HG02973 (cell line): Measurements from ENCODE around the gene CCDC78.
A peak's percentile ranks its signal among the peaks of the same experiment; 100 is the strongest.

ENCODE experiments used
- ATAC-seq: cut with Tn5 transposase; IDR thresholded peaks from one replicate; pipeline ENCODE4 v1.9.1; 2021; ENCODE audit warnings: moderate library complexity; ENCODE audit not compliant: unreplicated experiment

Gene CCDC78

DNA sequence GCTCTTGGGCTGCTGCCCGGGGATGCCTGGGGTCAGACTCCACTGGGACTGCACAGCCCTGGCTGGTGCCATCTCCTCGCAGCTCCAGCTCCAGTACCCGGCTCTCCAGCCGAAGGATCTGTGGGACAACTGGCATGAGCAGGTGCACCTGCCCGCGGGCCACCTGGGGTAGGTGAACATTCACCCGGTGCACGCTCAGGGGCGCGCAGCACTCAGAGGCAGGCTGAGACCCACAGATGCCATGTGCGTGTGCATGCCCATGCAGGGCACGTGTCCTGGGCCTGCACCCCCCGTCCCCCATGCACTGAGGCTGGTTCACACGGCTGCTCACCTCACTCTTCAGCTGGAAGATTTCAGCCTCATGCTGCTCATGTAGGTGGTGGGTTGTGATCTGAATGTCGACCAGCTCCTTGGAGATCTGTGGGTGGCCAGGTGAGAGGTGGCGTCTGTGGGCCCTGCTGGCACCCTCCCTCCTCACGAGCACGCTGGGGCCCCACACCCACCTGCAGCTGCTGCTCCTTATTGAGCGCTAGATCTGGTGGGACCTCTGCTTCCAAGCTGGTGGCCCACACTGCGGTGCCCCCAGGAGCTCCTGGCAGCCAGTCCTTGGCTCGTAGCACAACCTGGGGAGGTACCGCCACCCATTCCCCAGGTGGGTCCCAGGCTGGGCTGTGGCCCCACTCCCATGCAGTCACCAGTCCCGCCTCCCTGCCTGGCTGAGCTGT, 618 bp downstream of the CCDC78 start:
- ATAC-seq, result no peak

DNA sequence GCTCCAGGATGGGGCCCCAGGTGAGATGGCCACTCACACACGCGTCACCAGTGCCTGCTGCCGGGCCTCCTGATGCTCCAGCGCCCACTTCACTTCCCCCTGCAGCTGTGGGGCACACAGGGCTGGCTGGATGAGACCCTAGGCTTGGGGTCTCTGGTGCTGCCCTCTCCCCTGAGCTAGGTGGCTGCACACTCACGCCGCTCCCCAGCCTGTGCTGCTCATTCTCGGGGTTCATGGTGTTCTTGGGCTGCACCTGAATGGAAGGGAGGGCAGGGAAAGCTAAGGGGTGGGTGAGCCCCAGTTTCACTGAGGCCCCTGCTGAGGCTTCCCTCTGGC, 1.2 kb downstream of the CCDC78 start:
- ATAC-seq, result no peak

DNA sequence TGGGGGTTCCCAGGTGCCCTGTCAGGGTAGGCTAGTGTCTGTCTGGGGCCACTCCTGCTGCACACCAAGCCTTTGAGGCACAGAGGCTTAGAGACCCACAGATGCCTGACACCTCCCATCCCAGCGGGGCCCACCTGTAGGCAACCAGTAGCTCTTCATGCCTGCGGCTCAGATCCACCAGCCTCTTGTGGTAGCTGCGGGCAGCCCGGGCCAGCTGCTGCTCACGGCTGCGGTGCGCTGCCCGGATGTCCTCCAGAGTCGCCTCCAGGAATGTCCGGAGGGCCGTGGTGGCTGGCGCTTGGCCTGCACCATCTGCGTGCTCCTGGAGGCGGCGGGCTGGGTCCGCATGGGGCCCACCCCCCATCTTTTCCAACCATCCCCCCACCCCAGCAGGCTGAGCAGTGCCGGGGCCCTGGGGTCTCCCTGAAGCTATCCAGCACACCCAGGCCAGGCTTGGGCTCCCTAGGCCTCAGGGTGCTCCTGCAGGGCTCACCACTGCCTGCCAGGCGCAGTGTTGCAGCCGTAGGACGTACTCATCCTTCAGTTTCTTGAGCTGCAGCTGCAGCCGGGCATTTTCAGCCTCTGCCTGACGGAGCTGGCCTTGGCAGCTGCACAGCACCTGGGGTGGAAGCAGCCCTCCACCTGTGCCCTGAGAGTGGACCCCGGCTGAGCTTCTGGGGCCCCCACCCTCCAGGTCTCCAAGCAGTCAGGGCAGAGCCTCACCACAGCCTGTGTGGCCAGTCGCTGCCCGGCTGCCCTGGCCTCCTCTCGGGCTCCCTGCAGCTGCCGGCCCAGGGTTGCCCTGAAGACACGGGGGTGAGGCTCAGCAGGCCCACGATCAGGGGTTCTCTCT, 1.8 kb downstream of the CCDC78 start:
- no peak for ATAC-seq

DNA sequence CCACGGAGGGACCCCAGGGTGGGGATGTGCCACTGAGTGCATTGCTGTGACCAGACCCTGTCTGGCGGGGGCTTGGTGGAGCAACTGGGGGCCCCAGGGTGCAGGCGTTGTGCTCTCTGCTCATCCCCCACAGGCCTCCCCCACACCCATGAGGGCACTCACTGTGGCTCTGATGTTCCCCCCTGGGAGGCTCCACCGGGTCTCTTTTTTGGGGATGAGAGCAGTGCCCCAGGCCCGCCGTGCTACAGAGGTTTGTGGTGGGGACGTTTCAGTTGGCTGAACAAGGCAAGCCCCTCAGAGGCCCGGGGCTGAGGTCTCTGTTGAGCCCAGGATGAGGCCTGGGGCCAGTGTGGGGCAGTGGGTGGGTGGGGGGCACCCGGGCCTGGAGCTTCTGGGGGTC, 2.5 kb downstream of the CCDC78 start:
- ATAC-seq, result no peak

DNA sequence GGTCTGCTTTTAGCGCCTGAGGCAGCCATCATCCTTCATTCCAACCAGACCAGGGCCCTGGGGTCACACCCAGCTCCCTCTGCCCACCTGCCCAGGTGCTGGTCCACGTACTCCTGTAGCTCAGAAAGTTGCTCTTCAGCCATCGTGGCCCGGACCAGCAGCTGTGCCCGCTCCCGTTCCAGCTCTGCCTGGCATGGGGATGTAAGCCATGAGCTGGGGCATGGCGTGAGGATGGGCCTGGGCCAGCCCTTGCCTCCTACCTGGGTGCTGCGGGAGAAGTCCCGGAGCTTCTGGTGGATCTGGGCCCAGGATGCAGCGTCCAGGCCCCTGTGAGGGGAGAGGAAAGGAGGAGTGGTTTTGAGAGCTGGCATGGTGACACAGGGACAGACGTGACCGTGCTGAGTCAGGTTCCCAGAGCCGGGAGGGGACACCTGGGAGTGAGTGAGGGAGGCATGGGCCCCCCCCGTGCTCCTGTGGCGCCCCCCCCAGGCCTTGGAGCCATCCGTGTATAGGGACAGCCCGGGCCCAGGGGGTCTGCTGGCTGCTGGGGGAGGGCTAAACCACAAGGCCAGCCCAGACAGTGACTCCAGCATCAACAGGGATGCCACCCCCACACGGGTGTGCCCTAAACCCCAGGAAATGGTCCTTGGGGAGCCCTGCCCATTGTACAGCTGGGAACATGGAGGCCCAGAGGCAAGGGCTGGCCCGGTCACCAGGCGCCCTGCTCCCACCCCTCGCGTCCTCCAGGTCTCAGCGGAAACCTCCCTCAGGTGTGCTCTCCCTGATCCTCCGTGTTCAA, 3.2 kb downstream of the CCDC78 start:
- no peak for ATAC-seq

DNA sequence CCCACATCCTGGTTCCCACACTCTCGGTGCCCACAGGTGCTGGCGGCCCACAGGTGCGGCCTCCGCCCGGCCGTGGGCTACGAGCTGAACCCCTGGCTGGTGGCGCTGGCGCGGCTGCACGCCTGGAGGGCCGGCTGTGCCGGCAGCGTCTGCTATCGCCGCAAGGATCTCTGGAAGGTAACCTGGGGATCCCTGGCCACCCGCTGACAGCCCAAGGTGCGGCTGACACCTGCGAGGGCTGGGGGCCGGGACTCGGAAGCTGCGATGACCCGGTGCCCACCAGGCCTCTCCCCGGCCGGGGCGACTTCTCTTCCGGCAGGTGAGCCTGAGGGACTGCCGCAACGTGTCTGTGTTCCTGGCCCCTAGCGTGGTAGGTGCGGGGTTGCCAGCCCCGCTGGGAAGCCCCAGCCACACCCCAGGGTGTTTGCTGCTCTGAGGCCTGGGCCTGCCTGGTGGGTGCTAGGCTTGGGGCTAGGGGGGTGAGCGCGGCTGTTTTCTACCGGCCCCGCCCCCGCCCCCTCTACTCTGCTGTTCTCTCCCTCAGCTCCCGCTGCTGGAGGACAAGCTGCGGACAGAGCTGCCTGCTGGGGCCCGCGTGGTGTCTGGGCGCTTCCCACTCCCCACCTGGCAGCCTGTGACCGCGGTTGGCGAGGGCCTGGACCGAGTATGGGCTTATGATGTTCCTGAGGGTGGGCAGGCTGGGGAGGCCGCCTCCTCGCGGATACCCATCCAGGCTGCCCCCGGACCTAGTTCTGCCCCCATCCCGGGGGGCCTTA, 4.3 kb downstream of the CCDC78 start:
- no peak for ATAC-seq

DNA sequence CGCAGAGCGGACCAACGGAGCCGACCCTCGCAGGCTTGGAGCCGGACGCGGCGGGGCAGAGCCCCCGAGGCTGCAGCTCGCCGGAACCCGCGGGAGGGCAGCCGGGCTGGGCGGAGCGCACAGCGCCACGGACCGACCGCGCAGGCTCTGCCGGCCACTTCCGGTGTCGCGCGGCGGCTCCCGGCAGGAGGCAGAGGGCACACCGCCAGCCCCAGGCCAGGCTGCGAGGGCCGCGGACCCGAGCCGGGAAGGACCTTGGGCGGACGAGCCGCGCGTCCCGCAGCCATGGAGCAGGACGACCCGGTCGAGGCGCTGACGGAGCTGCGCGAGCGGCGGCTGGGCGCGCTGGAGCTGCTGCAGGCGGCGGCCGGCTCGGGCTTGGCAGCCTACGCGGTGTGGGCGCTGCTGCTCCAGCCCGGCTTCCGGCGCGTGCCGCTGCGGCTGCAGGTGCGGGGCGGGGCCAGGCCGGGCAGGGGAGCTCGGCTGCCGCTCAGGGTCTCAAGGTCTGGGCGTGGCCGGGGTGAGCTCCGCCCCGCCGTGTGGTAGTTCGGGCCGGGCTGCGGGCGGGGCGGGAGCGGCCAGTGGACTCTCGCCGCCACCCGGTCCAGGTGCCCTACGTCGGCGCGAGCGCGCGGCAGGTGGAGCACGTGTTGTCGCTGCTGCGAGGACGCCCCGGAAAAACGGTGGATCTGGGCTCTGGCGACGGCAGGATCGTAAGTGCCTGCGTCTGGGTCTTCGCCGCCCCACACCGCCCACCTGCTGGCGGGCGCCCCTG, 5.1 kb downstream of the CCDC78 start, which contains the start of gene ANTKMT:
Gene ANTKMT (plus strand): TSS at position 157 of the 775 bp plus-strand sequence. CDS start 129 bp downstream, at position 286.
- peak; percentile 53 for ATAC-seq

DNA sequence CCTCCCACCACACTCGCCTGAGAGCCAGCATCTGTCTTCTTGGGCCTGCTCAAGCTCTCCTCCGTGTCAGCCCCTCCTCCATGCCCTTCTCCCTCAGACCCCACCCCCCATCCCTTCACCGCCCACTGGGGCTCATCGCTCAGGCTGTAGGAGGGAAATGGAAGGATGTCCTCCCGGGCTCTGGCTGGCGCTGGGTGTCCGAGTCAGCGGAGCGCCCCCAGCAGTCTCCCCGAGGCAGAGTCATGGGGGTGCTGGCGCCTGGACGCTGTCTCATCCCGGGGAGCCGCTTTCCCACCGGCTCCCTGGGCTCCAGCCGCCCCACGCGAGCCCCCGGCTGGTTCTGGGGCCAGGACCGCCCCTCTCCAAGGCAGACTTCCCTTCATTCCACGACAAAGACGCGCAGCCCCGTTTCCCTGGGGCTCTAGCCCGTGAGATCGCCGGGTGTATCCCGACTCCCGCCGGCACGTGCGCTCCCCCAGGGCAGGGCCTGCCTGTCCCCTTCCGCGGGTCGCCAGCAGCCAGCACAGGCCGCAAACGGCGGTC, 5.7 kb downstream of the CCDC78 start:
- no peak for ATAC-seq

DNA sequence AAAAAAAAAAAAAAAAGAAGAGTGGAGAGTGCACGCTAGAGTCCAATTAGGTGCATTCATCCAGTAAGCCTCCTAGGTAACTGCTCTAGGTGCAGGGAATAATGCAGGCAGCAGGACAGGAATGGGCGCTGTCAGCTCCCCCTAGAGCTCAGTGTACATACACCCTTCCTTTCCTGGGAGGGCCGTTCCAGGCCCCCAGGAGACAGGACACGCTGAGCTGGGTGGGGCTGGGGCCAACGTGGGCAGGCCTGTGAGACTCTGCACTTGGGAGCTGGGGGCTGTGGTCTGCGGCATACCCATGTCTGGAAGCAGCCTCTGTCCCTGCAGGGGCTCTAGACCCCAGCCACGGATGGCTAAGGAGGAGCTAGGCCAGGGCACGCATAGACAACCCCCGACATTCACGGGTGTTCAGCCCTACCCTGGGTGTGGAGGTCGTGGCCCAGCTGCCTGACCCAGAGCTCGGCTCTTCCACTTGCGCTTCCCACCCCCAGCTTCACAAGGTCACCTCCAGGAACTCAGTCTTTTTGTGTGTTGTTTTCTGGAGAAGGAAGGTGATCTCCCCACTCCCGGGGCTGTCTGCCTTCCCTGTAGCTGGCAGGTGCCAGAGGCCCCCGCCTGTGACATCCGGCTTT, 6.3 kb downstream of the CCDC78 start:
- ATAC-seq, result no peak

DNA sequence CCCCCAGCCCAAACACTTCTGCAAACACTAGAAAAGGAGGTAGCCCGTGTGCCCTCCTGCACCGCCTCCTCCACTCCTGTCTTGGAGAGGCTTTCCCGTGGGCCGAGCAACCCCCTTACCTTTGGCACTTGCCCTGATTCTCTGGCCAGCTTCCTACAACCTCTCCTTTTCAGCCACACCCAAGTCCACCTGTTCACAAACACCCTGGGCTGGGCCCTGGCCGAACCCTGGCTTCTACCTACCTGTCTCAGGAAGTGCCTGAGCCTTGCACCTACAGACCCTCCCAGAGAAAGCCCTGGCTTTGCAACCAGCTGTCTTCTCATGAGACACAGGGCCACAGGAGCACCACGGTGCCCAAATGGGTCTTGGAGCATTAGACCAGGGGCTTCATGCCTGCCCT, 7.3 kb downstream of the CCDC78 start:
- no peak for ATAC-seq

DNA sequence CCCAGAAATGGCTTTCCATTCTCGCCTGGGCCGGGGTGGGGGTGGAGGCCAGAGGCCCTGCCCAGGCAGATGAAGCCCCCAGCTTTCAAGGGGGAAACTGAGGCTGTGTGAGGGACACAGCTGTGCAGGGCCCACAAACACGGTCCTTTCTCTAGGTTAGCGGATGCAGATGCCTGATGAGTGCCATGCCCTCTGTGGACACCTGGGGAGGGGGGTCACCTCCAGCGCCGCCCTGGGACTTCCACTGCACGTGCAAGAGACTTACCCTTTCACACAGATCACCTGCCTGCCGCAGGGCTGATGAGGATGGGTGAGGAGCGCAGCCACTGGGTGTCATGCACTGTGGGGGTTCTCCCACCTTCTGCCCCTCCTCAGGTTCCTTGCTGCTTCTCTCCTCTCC, 7.9 kb downstream of the CCDC78 start:
- no peak for ATAC-seq

DNA sequence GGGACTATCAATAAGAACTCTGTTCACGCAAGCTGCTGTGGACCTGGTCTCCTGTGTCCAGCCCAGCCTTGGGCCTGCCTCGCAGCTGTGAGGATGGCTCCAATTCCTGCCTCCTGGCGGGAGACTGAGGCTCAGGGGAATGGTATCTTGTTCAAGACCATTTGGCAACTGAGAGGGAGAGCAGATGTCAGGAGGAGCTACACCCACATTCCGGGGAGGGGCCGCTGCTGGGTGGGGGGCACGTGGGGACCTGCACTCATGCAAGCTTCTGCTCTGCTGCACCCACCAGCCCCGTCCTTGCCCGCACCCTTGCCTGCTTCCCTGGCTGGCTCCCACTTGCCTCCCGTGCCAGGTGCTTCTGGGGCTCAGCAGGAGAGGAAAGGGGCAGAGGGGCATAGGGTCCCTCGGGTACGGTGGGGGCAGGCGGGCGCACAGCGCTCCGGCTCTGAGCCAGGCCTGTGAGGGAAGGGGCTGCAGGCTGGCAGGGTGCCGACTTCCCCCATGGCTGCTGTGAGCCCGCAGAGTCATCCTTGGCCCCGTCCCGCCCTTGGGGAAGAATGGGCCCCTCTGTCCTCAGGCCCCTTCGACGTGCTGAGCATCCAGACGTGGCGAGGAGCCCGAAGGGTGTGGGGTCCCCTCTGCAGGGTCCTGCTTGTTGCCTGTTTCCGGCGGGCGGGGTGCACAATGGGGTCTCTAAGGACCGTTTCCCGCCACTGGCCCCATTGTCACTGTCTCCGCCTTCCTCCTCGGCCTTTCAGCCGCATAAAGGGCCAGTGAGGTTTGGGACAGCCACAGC, 8.6 kb downstream of the CCDC78 start:
- no peak for ATAC-seq

DNA sequence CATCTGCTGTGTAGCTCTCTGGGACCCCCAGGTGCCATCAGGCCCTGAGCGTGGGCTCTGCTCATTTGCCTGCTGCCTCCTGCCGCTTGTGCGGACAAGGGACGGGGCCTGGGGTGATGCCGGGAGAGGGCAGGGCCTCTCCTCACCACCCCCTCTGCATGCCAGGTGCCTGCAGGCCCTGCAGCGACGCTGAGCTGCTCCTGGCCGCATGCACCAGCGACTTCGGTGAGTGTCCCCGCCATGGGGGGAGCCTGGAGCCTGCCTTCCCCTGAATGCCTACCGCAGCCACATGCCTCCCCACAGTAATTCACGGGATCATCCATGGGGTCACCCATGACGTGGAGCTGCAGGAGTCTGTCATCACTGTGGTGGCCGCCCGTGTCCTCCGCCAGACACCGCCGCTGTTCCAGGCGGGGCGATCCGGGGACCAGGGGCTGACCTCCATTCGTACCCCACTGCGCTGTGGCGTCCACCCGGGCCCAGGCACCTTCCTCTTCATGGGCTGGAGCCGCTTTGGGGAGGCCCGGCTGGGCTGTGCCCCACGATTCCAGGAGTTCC, 9.4 kb downstream of the CCDC78 start:
- no peak for ATAC-seq

DNA sequence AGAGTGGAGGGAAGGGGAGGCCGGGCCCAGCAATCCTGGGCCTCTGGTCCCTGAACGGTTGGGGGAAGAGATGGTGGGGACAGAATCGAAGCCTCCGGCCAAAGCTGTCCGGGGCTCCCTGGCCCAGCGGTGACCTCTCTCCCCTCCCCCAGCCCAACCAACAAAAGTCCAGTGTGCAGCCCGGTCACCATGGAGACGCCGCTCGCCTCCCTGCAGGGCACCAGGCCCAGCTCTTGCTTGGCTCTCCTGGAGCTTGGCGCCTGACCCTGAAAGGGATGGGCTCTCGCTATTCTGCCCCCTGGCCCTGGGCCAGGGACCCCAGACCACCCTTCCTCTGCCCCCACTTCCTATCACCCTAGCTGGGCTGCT, 10.1 kb downstream of the CCDC78 start:
- ATAC-seq, result no peak

DNA sequence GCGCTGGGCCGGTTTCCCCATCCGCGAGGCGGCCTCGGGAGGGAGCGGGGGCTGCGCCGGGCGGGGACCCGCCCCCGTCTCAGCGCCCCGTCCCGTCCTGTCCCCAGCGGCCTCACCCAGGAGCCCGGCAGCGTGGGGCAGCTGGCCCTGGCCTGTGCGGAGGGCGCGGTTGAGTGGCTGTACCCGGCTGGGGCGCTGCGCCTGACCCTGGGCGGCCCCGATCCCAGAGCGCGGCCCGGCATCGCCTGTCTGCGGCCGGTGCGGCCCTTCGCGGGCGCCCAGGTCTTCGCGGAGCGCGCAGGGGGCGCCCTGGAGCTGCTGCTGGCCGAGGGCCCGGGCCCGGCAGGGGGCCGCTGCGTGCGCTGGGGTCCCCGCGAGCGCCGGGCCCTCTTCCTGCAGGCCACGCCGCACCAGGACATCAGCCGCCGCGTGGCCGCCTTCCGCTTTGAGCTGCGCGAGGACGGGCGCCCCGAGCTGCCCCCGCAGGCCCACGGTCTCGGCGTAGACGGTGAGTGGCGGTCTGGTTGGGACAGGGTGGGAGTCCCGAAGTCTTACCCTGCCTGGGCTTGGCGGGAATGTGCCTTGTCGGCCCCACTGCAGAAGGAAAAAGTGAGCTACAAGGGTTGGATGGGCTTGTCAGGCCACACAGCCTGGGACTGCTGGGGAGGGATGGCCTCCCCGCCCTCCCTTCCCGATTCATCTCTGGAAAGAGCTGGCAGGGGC, 10.6 kb downstream of the CCDC78 start:
- no peak for ATAC-seq

DNA sequence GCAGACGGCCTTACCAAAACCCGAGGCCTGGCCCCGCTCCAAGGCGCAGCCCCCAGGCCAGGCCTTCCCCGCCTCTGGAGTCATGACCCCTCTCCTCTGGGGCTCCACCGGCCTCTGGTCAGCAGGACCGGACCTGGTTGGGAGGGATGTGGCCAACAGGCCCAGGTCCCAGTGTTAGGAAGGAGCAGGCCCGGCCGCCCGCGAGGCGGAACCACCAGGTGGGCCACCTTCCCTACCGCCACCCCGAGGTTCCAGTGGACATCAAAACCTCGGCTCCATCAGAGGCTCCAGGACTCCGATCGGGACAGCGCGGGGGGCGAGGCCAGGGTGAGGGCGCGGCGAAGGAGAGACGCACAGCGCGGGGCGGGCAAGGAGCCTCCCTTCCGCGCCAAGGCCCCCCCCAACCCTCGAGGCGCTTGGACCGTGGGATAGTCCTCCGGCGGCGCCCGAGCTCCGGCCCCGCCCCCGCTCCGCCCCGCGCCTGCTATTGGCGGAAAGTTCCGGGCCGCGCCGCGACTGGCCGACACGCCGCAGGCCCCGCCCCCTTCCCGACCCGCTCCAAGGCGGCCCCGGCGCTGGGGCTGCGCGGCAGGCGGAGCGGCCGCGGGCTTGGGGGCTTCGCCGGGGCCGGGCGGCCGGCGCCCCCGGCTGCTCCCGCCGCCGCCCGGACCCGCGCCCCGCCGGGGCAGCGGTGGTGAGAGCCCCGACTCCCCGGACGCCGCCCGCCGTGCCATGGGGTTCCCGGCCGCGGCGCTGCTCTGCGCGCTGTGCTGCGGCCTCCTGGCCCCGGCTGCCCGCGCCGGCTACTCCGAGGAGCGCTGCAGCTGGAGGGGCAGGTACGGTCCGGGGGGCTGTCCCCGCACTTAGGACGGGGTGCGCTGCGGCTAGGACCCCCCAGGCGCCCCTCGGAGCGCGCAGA, 11.4 kb downstream of the CCDC78 start, which contains the start of gene METRN:
Gene METRN (plus strand): TSS at position 561 of the 919 bp plus-strand sequence. CDS start 172 bp downstream, at position 733.
- peak; percentile 63 for ATAC-seq
